ENCODE data around the gene DRC7.

Gene DRC7

GRCh38 chr16:57666353-57667047 lies 28.1 kb upstream of the DRC7 start:
- DNase-seq (ENCODE audit: low read depth in 2 of 2), result no peak
- no peak overlapping the region for H3K4me3 ChIP-seq (replicated peaks in 1 of 2; ENCODE audit: low read depth in 2 of 2, low read length in 2 of 2)
- TF ChIP-seq, protein P1, sequence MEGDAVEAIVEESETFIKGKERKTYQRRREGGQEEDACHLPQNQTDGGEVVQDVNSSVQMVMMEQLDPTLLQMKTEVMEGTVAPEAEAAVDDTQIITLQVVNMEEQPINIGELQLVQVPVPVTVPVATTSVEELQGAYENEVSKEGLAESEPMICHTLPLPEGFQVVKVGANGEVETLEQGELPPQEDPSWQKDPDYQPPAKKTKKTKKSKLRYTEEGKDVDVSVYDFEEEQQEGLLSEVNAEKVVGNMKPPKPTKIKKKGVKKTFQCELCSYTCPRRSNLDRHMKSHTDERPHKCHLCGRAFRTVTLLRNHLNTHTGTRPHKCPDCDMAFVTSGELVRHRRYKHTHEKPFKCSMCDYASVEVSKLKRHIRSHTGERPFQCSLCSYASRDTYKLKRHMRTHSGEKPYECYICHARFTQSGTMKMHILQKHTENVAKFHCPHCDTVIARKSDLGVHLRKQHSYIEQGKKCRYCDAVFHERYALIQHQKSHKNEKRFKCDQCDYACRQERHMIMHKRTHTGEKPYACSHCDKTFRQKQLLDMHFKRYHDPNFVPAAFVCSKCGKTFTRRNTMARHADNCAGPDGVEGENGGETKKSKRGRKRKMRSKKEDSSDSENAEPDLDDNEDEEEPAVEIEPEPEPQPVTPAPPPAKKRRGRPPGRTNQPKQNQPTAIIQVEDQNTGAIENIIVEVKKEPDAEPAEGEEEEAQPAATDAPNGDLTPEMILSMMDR (IDR thresholded peaks at IDR 0.05; ENCODE audit: low read depth, low read length), result no peak

DNA sequence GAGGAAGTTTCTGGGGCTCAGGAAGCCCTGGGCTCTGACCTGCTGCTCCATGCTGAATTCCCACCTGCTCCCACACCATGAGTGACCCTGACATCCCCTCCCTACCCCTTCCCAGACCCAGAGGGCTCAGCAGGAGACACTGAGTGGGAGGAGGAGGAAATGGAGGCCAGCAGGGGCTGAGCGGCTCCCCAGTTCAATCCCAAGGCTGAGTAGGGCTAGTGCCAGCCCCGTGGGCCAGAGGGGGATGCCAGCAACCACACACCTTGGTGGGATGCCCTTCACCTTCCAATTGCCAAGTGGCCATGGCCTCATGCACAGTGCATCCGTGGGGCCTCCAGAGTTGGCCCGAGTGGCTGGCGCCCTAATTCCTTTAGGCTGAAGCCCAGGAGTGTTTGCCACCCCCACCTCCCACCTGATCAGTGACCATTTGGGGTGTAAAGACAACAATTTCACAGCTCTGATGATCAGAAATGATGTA lies 27.5 kb upstream of the DRC7 start:
- DNase-seq (ENCODE audit: low read depth in 2 of 2), result no peak
- TF ChIP-seq, protein P1 (IDR thresholded peaks at IDR 0.05; ENCODE audit: low read depth, low read length), result no peak
- no peak overlapping the region for H3K4me3 ChIP-seq (replicated peaks in 1 of 2; ENCODE audit: low read depth in 2 of 2, low read length in 2 of 2)

DNA sequence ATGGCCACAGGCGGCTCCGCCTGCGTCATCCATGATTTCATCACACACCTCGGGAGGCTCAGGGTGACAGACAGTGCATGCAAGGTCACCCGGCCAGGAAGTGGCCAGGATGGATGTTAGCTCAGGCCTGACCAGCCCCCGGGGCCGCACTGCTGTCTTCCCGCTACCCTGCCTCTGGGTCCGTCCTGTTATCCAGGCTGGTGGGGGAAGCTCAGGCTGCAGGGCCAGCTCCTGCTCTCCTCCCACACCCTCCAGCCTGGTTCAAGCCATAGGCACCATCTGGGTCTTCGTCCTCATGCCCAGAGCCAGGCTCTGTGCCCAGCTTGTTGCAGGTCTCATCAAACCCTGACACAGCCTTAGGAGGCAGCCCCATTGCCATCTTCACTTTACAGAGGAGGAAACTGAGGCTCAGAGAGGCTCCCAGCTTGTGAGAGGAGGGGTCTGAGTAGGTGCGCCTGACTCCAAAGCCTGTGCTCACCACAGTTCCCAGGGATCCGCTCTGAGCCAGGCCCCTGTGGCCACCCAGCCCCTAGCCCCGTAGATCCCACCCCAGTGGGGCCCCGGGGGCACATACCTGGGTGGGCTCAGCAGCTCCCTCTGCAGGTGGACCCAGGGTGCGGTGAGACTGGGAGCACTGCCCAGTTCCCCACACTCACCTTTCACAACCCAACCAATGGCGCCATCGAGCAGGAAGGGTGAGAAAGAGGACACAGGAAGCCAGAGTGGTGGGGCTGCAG lies 26.9 kb upstream of the DRC7 start:
- TF ChIP-seq, protein P1 (IDR thresholded peaks at IDR 0.05; ENCODE audit: low read depth, low read length), result peak; percentile 11
- no peak overlapping the region for H3K4me3 ChIP-seq (replicated peaks in 1 of 2; ENCODE audit: low read depth in 2 of 2, low read length in 2 of 2)
- DNase-seq (ENCODE audit: low read depth in 2 of 2), result peak in 1 of 2 donors; percentile 51

- H3K4me3 ChIP-seq (replicated peaks in 1 of 2; ENCODE audit: low read depth in 2 of 2, low read length in 2 of 2), result no peak within 1 kb of the TSS
- DNase-seq (ENCODE audit: low read depth in 2 of 2), result no peak
- TF ChIP-seq, protein P1 (IDR thresholded peaks at IDR 0.05; ENCODE audit: low read depth, low read length), result no peak
Measured at GRCh38 chr16:57668263-57668571, 26.4 kb upstream of the DRC7 start, which contains the start of gene ADGRG3. Gene ADGRG3, plus strand, starts transcription at chr16:57668306. Its CDS starts 42 bp downstream, at chr16:57668348.

DNA sequence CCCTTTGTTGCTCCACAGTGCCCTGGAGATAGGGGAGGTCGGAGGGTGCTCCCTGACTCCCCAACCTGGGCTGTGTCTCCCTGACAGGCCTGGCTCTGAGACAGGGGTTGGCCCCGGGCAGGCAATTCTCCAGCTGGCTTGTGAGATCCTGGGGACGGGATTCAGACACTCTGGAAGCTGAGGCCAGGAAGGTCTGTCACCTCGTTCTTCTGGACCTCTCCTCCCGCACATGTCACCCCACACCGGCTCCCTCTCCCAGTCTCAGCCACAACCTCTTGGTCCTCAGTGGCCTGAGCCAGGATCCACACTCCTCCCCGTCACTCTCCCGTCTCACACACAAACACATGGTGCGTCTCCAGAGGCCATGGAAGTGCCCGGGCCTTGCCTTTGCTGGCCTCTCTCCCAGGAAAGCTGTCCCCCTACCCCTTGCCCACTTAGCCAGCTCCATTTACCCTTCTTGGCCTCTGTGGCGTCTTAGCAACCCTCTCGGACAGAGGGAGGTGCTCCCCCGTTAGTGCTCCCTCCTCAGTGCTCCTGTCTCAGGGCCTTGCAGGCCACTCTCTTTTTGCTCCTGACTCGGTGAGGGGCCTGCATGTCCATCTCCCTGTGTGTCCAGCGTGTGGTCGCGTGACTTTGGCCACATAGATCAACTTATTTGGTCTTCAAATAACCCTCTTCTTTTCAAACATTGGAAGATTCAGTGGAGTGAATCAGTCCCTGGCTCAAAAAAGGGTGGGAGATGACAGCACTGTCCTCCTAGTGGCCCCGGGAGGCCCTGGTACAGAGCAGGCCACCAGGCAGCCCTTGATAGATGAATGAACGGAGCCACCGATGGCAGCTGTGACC lies 25.8 kb upstream of the DRC7 start:
- TF ChIP-seq, protein P1 (IDR thresholded peaks at IDR 0.05; ENCODE audit: low read depth, low read length), result no peak
- H3K4me3 ChIP-seq (replicated peaks in 1 of 2; ENCODE audit: low read depth in 2 of 2, low read length in 2 of 2), result no peak overlapping the region
- no peak for DNase-seq (ENCODE audit: low read depth in 2 of 2)

DNA sequence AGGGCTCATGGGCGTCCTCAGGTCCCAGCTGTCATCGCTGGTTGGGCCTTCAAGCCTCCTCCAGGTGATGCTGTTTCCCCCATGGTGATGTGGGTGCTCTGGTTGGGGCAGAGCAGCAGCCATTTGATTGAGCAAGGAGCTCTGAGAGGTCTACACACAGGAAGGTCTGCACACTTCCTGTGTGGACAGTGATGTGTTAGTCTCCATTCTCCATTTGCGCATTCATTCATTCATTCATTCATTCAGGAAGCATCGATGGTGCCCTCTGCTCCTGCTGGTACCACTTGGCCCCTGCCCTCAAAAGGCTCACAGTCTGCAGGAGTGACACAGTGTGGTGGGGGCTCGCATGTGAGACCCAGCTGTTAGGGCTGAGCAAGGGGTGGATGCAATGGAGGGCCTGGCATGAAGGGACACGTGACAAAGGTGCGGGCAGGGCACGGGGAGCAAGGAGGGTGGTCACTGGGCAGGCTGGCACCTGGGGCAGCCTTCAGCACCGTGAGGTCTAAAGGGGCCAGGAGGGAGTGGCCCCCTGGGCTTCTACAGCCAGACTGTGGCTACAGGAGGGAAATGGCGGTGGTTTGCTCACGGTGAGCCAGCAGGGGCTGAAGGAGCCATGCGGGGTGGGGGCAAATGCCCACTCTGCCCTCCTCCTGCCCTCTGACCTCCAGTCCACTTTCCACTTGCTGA lies 25.0 kb upstream of the DRC7 start:
- no peak overlapping the region for H3K4me3 ChIP-seq (replicated peaks in 1 of 2; ENCODE audit: low read depth in 2 of 2, low read length in 2 of 2)
- no peak for DNase-seq (ENCODE audit: low read depth in 2 of 2)
- TF ChIP-seq, protein P1 (IDR thresholded peaks at IDR 0.05; ENCODE audit: low read depth, low read length), result no peak
